GM23338 (cell line): ENCODE measurements around the gene ULK4. TPM values are rescaled to one million over a fixed set of nuclear protein-coding genes. Genes with fewer than 3 reads are reported as not detected.

Experiments
- ATAC-seq: fragments of 200-7000 bp; cut with Tn5 transposase; 3 replicates; pipeline ENCODE4 v1.9.1; 2020
- DNase-seq: peaks from one replicate; pipeline ENCODE4 v3.0.0-alpha.2; 2015; ENCODE audit warnings: low spot score
- H2AFZ ChIP-seq: fragments of 200-600 bp; sonication (generic); 2 replicates; pipeline ENCODE4 v1.8.0; 2016; ENCODE audit warnings: antibody characterized with exemption, mild to moderate bottlenecking, moderate library complexity
- H3F3A ChIP-seq: fragments of 200-600 bp; sonication (generic); replicated peaks from 2 replicates; pipeline ENCODE4 v1.8.0; 2017; ENCODE audit warnings: antibody characterized with exemption, mixed run types, low read depth
- H3K27ac ChIP-seq: fragments of 200-600 bp; sonication (generic); 2 replicates; pipeline ENCODE4 v1.6.1; 2016; ENCODE audit warnings: low read depth
- H3K27me3 ChIP-seq: fragments of 200-600 bp; sonication (generic); 2 replicates; pipeline ENCODE4 v1.8.0; 2016; ENCODE audit warnings: mild to moderate bottlenecking, mixed run types, moderate library complexity; ENCODE audit not compliant: insufficient read depth
- H3K36me3 ChIP-seq: fragments of 200-600 bp; sonication (generic); 2 replicates; pipeline ENCODE4 v1.8.0; 2016; ENCODE audit warnings: mild to moderate bottlenecking; ENCODE audit not compliant: insufficient read depth
- H3K4me1 ChIP-seq: fragments of 200-600 bp; sonication (generic); 2 replicates; pipeline ENCODE4 v1.8.0; 2016; ENCODE audit warnings: mild to moderate bottlenecking, moderate library complexity; ENCODE audit not compliant: insufficient read depth
- H3K4me2 ChIP-seq: fragments of 200-600 bp; sonication (generic); 2 replicates; pipeline ENCODE4 v1.7.1; 2017; ENCODE audit warnings: mixed run types
- H3K4me3 ChIP-seq: fragments of 200-600 bp; sonication (generic); 2 replicates; pipeline ENCODE4 v1.6.1; 2016; ENCODE audit warnings: mixed run types
- H3K79me2 ChIP-seq: fragments of 200-600 bp; sonication (generic); replicated peaks from 2 replicates; pipeline ENCODE4 v1.8.0; 2017; ENCODE audit warnings: mild to moderate bottlenecking; ENCODE audit not compliant: insufficient read depth
- H3K9me2 ChIP-seq: fragments of 200-600 bp; sonication (generic); 2 replicates; pipeline ENCODE4 v1.8.0; 2017; ENCODE audit not compliant: insufficient read depth
- H4K20me1 ChIP-seq: fragments of 200-600 bp; sonication (generic); replicated peaks from 2 replicates; pipeline ENCODE4 v1.8.0; 2017; ENCODE audit warnings: mild to moderate bottlenecking; ENCODE audit not compliant: insufficient read depth
- H3K27ac Mint-ChIP-seq: 2 replicates; pipeline ENCODE4 v1.8.0; 2020; ENCODE audit warnings: inconsistent platforms, mild to moderate bottlenecking, moderate library complexity, mixed read lengths
- H3K27me3 Mint-ChIP-seq: 3 replicates; pipeline ENCODE4 v1.8.0; 2022; ENCODE audit warnings: low read depth, mild to moderate bottlenecking, moderate library complexity, mixed read lengths, inconsistent platforms; ENCODE audit not compliant: insufficient read depth, poor library complexity
- H3K36me3 Mint-ChIP-seq: 3 replicates; pipeline ENCODE4 v1.8.0; 2021; ENCODE audit warnings: low read depth, mild to moderate bottlenecking, inconsistent platforms, moderate library complexity, mixed read lengths
- H3K4me1 Mint-ChIP-seq: 3 replicates; pipeline ENCODE4 v1.8.0; 2020; ENCODE audit warnings: mild to moderate bottlenecking, inconsistent platforms, mixed read lengths
- H3K4me3 Mint-ChIP-seq: 3 replicates; pipeline ENCODE4 v1.8.0; 2021; ENCODE audit warnings: moderate library complexity, mild to moderate bottlenecking, inconsistent platforms, mixed read lengths
- H3K9me3 Mint-ChIP-seq: 3 replicates; pipeline ENCODE4 v1.8.0; 2020; ENCODE audit warnings: moderate library complexity, mild to moderate bottlenecking, inconsistent platforms, mixed read lengths
- CREB1 ChIP-seq: fragments of 250-450 bp; sonication (Bioruptor Pico); IDR thresholded peaks from 2 replicates; pipeline ENCODE4 v1.5.0; 2020; ENCODE audit warnings: low read depth, mild to moderate bottlenecking, moderate library complexity
- CTCF ChIP-seq, 2 experiments: fragments of 200-600 bp in 1 of 2; sonication (generic) in 1 of 2; conservative IDR thresholded peaks; 2 replicates each; pipeline versions ENCODE4 v1.5.1 to v1.6.1; 2016 to 2017; ENCODE audit warnings: antibody characterized with exemption in 2 of 2, low read depth in 2 of 2, mild to moderate bottlenecking in 2 of 2, moderate library complexity in 1 of 2
- ETS1 ChIP-seq: IDR thresholded peaks from 2 replicates; pipeline ENCODE4 v1.6.1; 2016; ENCODE audit warnings: antibody characterized with exemption
- EZH2 ChIP-seq: fragments of 200-600 bp; sonication (generic); IDR thresholded peaks from one replicate; pipeline ENCODE4 v1.8.0; 2017; ENCODE audit warnings: antibody characterized with exemption, mild to moderate bottlenecking, low read depth; ENCODE audit not compliant: unreplicated experiment
- JUNB ChIP-seq: IDR thresholded peaks from one replicate; pipeline ENCODE4 v1.6.1; 2016; ENCODE audit warnings: antibody characterized with exemption; ENCODE audit not compliant: unreplicated experiment
- REST ChIP-seq: IDR thresholded peaks from one replicate; pipeline ENCODE4 v1.6.1; 2018; ENCODE audit warnings: antibody characterized with exemption; ENCODE audit not compliant: unreplicated experiment
- STAT1 ChIP-seq: IDR thresholded peaks from one replicate; pipeline ENCODE4 v1.6.1; 2016; ENCODE audit warnings: antibody characterized with exemption; ENCODE audit not compliant: unreplicated experiment
- ZNF331 ChIP-seq: fragments of 250-450 bp; sonication (Bioruptor Pico); IDR thresholded peaks from 2 replicates; pipeline ENCODE4 v1.5.0; 2020; ENCODE audit warnings: low read depth, mild to moderate bottlenecking, moderate library complexity
- ZNF462 ChIP-seq: fragments of 250-450 bp; sonication (Bioruptor Pico); IDR thresholded peaks from 2 replicates; pipeline ENCODE4 v1.5.0; 2020; ENCODE audit warnings: mild to moderate bottlenecking, moderate library complexity
- polyA plus RNA-seq: library from polyadenylated mRNA; unstranded; fragments of >200 nt; fragmentation: Nextera tagmentation; extraction: Ambion mirVana; gene quantifications from 2 replicates; pipeline ENCODE4 v1.2.1, GENCODE V29; 2016
- total RNA-seq: library from RNA; depleted of rRNA; stranded (reverse); fragments of >200 nt; shearing (Covaris generic); gene quantifications from 2 replicates; pipeline ENCODE4 v1.2.3, GENCODE V29; 2014

ULK4 gene
- total and polyA plus RNA-seq, 2 experiments from 2014 or later: 20.8 to 41.4 TPM

- no peak for TF ChIP-seq ZNF462 (CRISPR knock-in tag)
- TF ChIP-seq ETS1: no peak
Measured at GRCh38 chr3:41209646-41210045, 752.3 kb downstream of the ULK4 start (continued).

- H4K20me1 ChIP-seq: peaks cover 96% of the 10 kb centered on the region
- no peaks in the 10 kb centered on the region for H3K36me3 ChIP-seq
- no peaks in the 10 kb centered on the region for H3K27me3 ChIP-seq
- H3F3A ChIP-seq: no peaks in the 10 kb centered on the region
- ATAC-seq (no peak), DNase-seq (no peak)
- peaks cover 76% of the 10 kb centered on the region for H3K4me1 ChIP-seq
- no peaks in the 10 kb centered on the region for H3K9me2 ChIP-seq
- H3K4me3 ChIP-seq: no peak overlapping the region
- H3K27me3 Mint-ChIP-seq: peaks cover 2% of the 10 kb centered on the region
- H3K27ac Mint-ChIP-seq: 0 out of 2 replicates have a peak overlapping the region, but pooled peaks have one; percentile 0
- H3K36me3 Mint-ChIP-seq: peaks cover 11% of the 10 kb centered on the region; the same call in 2 of the 3 replicates
- no peak overlapping the region for H3K27ac ChIP-seq
- H3K4me3 Mint-ChIP-seq: peak overlapping the region; percentile 8; the same call in 1 of the 3 replicates
- no peaks in the 10 kb centered on the region for H3K9me3 Mint-ChIP-seq
- no peak overlapping the region for H2AFZ ChIP-seq
- peaks cover 78% of the 10 kb centered on the region for H3K4me1 Mint-ChIP-seq
- H3K4me2 ChIP-seq: 0 out of 2 replicates have a peak overlapping the region, but pooled peaks have one; percentile 53
- H3K79me2 ChIP-seq: peaks cover 100% of the 10 kb centered on the region
- TF ChIP-seq STAT1 (no peak), JUNB (no peak), ZNF331 (CRISPR knock-in tag) (no peak), CREB1 (CRISPR knock-in tag) (no peak), CTCF (conservative IDR thresholded peaks at IDR 0.05; ENCODE audit: low read depth in 2 of 2) (no peak), EZH2 (no peak), REST (no peak)
Measured at GRCh38 chr3:41208507-41209220, 753.2 kb downstream of the ULK4 start.
